Measurements from ENCODE around the gene SLC25A3.

SLC25A3 gene

GRCh38 chr12:98578392-98578791 lies 15.1 kb upstream of the SLC25A3 start:
- Histone ChIP-seq H3K27me3 (ENCODE audit: control insufficient read depth, insufficient read depth, low read length) (no peaks in the 10 kb centered on the region), H3K4me1 (ENCODE audit: control insufficient read depth, low read depth, low read length) (no peaks in the 10 kb centered on the region), H3K36me3 (ENCODE audit: control insufficient read depth, low read depth, low read length) (no peaks in the 10 kb centered on the region), H3K9me3 (ENCODE audit: control insufficient read depth, low read depth, low read length) (no peaks in the 10 kb centered on the region), H3K27ac (ENCODE audit: low read length) (no peak overlapping the region), H3K9ac (ENCODE audit: low read length) (no peak overlapping the region), H3K4me3 (ENCODE audit: low read length) (no peak overlapping the region)

GRCh38 chr12:98578821-98579220 lies 14.7 kb upstream of the SLC25A3 start:
- H3K9me3 ChIP-seq (ENCODE audit: control insufficient read depth, low read depth, low read length): no peaks in the 10 kb centered on the region
- no peak overlapping the region for H3K4me3 ChIP-seq (ENCODE audit: low read length)
- H3K9ac ChIP-seq (ENCODE audit: low read length): no peak overlapping the region
- no peak overlapping the region for H3K27ac ChIP-seq (ENCODE audit: low read length)
- no peaks in the 10 kb centered on the region for H3K27me3 ChIP-seq (ENCODE audit: control insufficient read depth, insufficient read depth, low read length)
- no peaks in the 10 kb centered on the region for H3K4me1 ChIP-seq (ENCODE audit: control insufficient read depth, low read depth, low read length)
- H3K36me3 ChIP-seq (ENCODE audit: control insufficient read depth, low read depth, low read length): no peaks in the 10 kb centered on the region

- no peaks in the 10 kb centered on the region for H3K27me3 ChIP-seq (ENCODE audit: control insufficient read depth, insufficient read depth, low read length)
Measured at GRCh38 chr12:98579347-98579746, 14.1 kb upstream of the SLC25A3 start.

GRCh38 chr12:98579835-98580234 lies 13.7 kb upstream of the SLC25A3 start:
- H3K27me3 ChIP-seq (ENCODE audit: control insufficient read depth, insufficient read depth, low read length): no peaks in the 10 kb centered on the region
- H3K36me3 ChIP-seq (ENCODE audit: control insufficient read depth, low read depth, low read length): no peaks in the 10 kb centered on the region
- no peak overlapping the region for H3K4me3 ChIP-seq (ENCODE audit: low read length)
- H3K4me1 ChIP-seq (ENCODE audit: control insufficient read depth, low read depth, low read length): no peaks in the 10 kb centered on the region
- no peaks in the 10 kb centered on the region for H3K9me3 ChIP-seq (ENCODE audit: control insufficient read depth, low read depth, low read length)
- H3K27ac ChIP-seq (ENCODE audit: low read length): no peak overlapping the region
- H3K9ac ChIP-seq (ENCODE audit: low read length): no peak overlapping the region

More at GRCh38 chr12:98579347-98579746, 14.1 kb upstream of the SLC25A3 start:
- Histone ChIP-seq H3K9me3 (ENCODE audit: control insufficient read depth, low read depth, low read length) (no peaks in the 10 kb centered on the region), H3K4me1 (ENCODE audit: control insufficient read depth, low read depth, low read length) (no peaks in the 10 kb centered on the region), H3K4me3 (ENCODE audit: low read length) (no peak overlapping the region), H3K36me3 (ENCODE audit: control insufficient read depth, low read depth, low read length) (no peaks in the 10 kb centered on the region), H3K27ac (ENCODE audit: low read length) (no peak overlapping the region), H3K9ac (ENCODE audit: low read length) (no peak overlapping the region)

- H3K4me1 ChIP-seq (ENCODE audit: control insufficient read depth, low read depth, low read length): no peaks in the 10 kb centered on the region
- no peaks in the 10 kb centered on the region for H3K36me3 ChIP-seq (ENCODE audit: control insufficient read depth, low read depth, low read length)
- no peak overlapping the region for H3K4me3 ChIP-seq (ENCODE audit: low read length)
- no peaks in the 10 kb centered on the region for H3K27me3 ChIP-seq (ENCODE audit: control insufficient read depth, insufficient read depth, low read length)
- H3K9ac ChIP-seq (ENCODE audit: low read length): no peak overlapping the region
- no peak overlapping the region for H3K27ac ChIP-seq (ENCODE audit: low read length)
- H3K9me3 ChIP-seq (ENCODE audit: control insufficient read depth, low read depth, low read length): no peaks in the 10 kb centered on the region
Measured at GRCh38 chr12:98580695-98581094, 12.8 kb upstream of the SLC25A3 start.

- Histone ChIP-seq H3K36me3 (ENCODE audit: control insufficient read depth, low read depth, low read length) (no peaks in the 10 kb centered on the region), H3K27ac (ENCODE audit: low read length) (no peak overlapping the region), H3K9ac (ENCODE audit: low read length) (no peak overlapping the region), H3K4me3 (ENCODE audit: low read length) (no peak overlapping the region), H3K9me3 (ENCODE audit: control insufficient read depth, low read depth, low read length) (no peaks in the 10 kb centered on the region), H3K4me1 (ENCODE audit: control insufficient read depth, low read depth, low read length) (no peaks in the 10 kb centered on the region), H3K27me3 (ENCODE audit: control insufficient read depth, insufficient read depth, low read length) (no peaks in the 10 kb centered on the region)
Measured at GRCh38 chr12:98581101-98581500, 12.4 kb upstream of the SLC25A3 start.

- Histone ChIP-seq H3K9ac (ENCODE audit: low read length) (no peak overlapping the region), H3K36me3 (ENCODE audit: control insufficient read depth, low read depth, low read length) (no peaks in the 10 kb centered on the region), H3K27ac (ENCODE audit: low read length) (no peak overlapping the region), H3K4me3 (ENCODE audit: low read length) (no peak overlapping the region), H3K4me1 (ENCODE audit: control insufficient read depth, low read depth, low read length) (no peaks in the 10 kb centered on the region), H3K27me3 (ENCODE audit: control insufficient read depth, insufficient read depth, low read length) (no peaks in the 10 kb centered on the region), H3K9me3 (ENCODE audit: control insufficient read depth, low read depth, low read length) (no peaks in the 10 kb centered on the region)
Measured at GRCh38 chr12:98582093-98582492, 11.4 kb upstream of the SLC25A3 start.

GRCh38 chr12:98587084-98587483 lies 6.4 kb upstream of the SLC25A3 start:
- Histone ChIP-seq H3K4me3 (ENCODE audit: low read length) (no peak overlapping the region), H3K9ac (ENCODE audit: low read length) (no peak overlapping the region), H3K27me3 (ENCODE audit: control insufficient read depth, insufficient read depth, low read length) (no peaks in the 10 kb centered on the region), H3K9me3 (ENCODE audit: control insufficient read depth, low read depth, low read length) (no peaks in the 10 kb centered on the region), H3K27ac (ENCODE audit: low read length) (no peak overlapping the region), H3K4me1 (ENCODE audit: control insufficient read depth, low read depth, low read length) (no peaks in the 10 kb centered on the region), H3K36me3 (ENCODE audit: control insufficient read depth, low read depth, low read length) (no peaks in the 10 kb centered on the region)

- peaks cover 16% of the 10 kb centered on the region for H3K4me1 ChIP-seq (ENCODE audit: control insufficient read depth, low read depth, low read length)
- H3K9ac ChIP-seq (ENCODE audit: low read length): no peak overlapping the region
- no peak overlapping the region for H3K4me3 ChIP-seq (ENCODE audit: low read length)
- peaks cover 13% of the 10 kb centered on the region for H3K36me3 ChIP-seq (ENCODE audit: control insufficient read depth, low read depth, low read length)
- H3K27ac ChIP-seq (ENCODE audit: low read length): no peak overlapping the region
- no peaks in the 10 kb centered on the region for H3K27me3 ChIP-seq (ENCODE audit: control insufficient read depth, insufficient read depth, low read length)
- H3K9me3 ChIP-seq (ENCODE audit: control insufficient read depth, low read depth, low read length): no peaks in the 10 kb centered on the region
Measured at GRCh38 chr12:98591209-98591608, 2.3 kb upstream of the SLC25A3 start.

GRCh38 chr12:98592825-98593322 lies 612 bp upstream of the SLC25A3 start:
- H3K4me3 ChIP-seq (ENCODE audit: low read length): peak overlapping the region; percentile 61
- H3K9me3 ChIP-seq (ENCODE audit: control insufficient read depth, low read depth, low read length): no peaks in the 10 kb centered on the region
- H3K4me1 ChIP-seq (ENCODE audit: control insufficient read depth, low read depth, low read length): peaks cover 16% of the 10 kb centered on the region
- no peaks in the 10 kb centered on the region for H3K27me3 ChIP-seq (ENCODE audit: control insufficient read depth, insufficient read depth, low read length)
- peak overlapping the region; percentile 56 for H3K9ac ChIP-seq (ENCODE audit: low read length)
- H3K36me3 ChIP-seq (ENCODE audit: control insufficient read depth, low read depth, low read length): peaks cover 29% of the 10 kb centered on the region
- H3K27ac ChIP-seq (ENCODE audit: low read length): peak overlapping the region; percentile 71

GRCh38 chr12:98594050-98594835 lies 757 bp downstream of the SLC25A3 start:
- Histone ChIP-seq H3K36me3 (ENCODE audit: control insufficient read depth, low read depth, low read length) (peaks cover 39% of the 10 kb centered on the region), H3K27ac (ENCODE audit: low read length) (peak overlapping the region; percentile 82), H3K9ac (ENCODE audit: low read length) (peak overlapping the region; percentile 97), H3K27me3 (ENCODE audit: control insufficient read depth, insufficient read depth, low read length) (no peaks in the 10 kb centered on the region), H3K4me3 (ENCODE audit: low read length) (peak overlapping the region; percentile 98), H3K4me1 (ENCODE audit: control insufficient read depth, low read depth, low read length) (peaks cover 16% of the 10 kb centered on the region), H3K9me3 (ENCODE audit: control insufficient read depth, low read depth, low read length) (no peaks in the 10 kb centered on the region)
